ENCODE data around the gene LDB1. TPM values are rescaled to one million over a fixed set of nuclear protein-coding genes. Genes with fewer than 3 reads are reported as not detected.

Gene LDB1
- total and polyA plus RNA-seq, 2 of the 13 experiments (the other 11 are each of a cell fraction or from before 2014, with no cell fraction given): 17.2 to 45.5 TPM

GRCh38 chr10:102140913-102141540, 20.9 kb upstream of the LDB1 start:
- ATAC-seq (peak; percentile 8), DNase-seq (ENCODE audit: low spot score) (no peak), FAIRE-seq (no peak)
- WGBS (ENCODE audit: low lambda C conversion rate): 92% methylated on average over 5 of the region's 5 CpGs
- intact Hi-C loops (cut with micrococcal nuclease; ENCODE audit: unreplicated experiment): no loop called here
- peaks cover 3% of the 10 kb centered on the region for H3K4me1 ChIP-seq (ENCODE audit: insufficient read depth, low read length)
- TF ChIP-seq AGO1 (IDR thresholded peaks at IDR 0.05; ENCODE audit: low read depth, low read length, poor library complexity, severe bottlenecking): no peak
- TF ChIP-seq, protein P1, sequence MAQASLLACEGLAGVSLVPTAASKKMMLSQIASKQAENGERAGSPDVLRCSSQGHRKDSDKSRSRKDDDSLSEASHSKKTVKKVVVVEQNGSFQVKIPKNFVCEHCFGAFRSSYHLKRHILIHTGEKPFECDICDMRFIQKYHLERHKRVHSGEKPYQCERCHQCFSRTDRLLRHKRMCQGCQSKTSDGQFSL (CRISPR knock-in tag; IDR thresholded peaks at IDR 0.05): 0 out of 2 replicates have a peak, but pooled peaks have one; percentile 52
- no peak overlapping the region for H3K9ac ChIP-seq (ENCODE audit: insufficient read depth, low read depth, low read length)
- H3K36me3 ChIP-seq (replicated peaks in 1 of 2; ENCODE audit: control insufficient read depth in 1 of 2, insufficient read depth in 2 of 2, low read length in 2 of 2): peaks cover 46 to 81% of the 10 kb centered on the region in 2 experiments
- no peak overlapping the region for H3K4me2 ChIP-seq (ENCODE audit: low read depth, low read length)
- CTCF ChIA-PET (ENCODE audit: low intra/inter-chr PET ratio, low total read pairs): no interaction called here
- H3K9me3 ChIP-seq (ENCODE audit: low read length): no peaks in the 10 kb centered on the region
- no peak overlapping the region for H2AFZ ChIP-seq (ENCODE audit: low read length)
- no peak overlapping the region for H3K4me3 ChIP-seq (replicated peaks in 1 of 3; ENCODE audit: insufficient read depth in 1 of 3, low read depth in 2 of 3, low read length in 3 of 3)
- in situ Hi-C loops (cut with HindIII; ENCODE audit: extremely low pct_ligation_motif_present, low pct_unique_long_range_greater_than_20kb): no loop called here
- H3K27me3 ChIP-seq (ENCODE audit: control insufficient read depth in 1 of 2, insufficient read depth in 2 of 2, low read length in 2 of 2): no peaks in the 10 kb centered on the region
- H3K79me2 ChIP-seq (ENCODE audit: insufficient read depth, low read length): peaks cover 29% of the 10 kb centered on the region
- no TSS peak for BruUV-seq (replicated peaks)
- no peak overlapping the region for H3K27ac ChIP-seq (ENCODE audit: extremely low read length, insufficient read depth, low read length)
- POLR2A ChIA-PET: interaction anchor here (2.3 kb wide), 1 partner anchor 10 kb away, joined by 11 read pairs; the partner anchor contains the start of gene NOLC1
- H4K20me1 ChIP-seq (ENCODE audit: insufficient read depth, low read length): peaks cover 28% of the 10 kb centered on the region

- TSS peak; percentile 2 for BruUV-seq (replicated peaks)
- CTCF ChIA-PET (ENCODE audit: low intra/inter-chr PET ratio, low total read pairs): no interaction called here
- in situ Hi-C loops (cut with HindIII; ENCODE audit: extremely low pct_ligation_motif_present, low pct_unique_long_range_greater_than_20kb): no loop called here
These were observed 20.1 kb upstream of the LDB1 start for GRCh38 chr10:102140218-102140617.

More at GRCh38 chr10:102140218-102140617, 20.1 kb upstream of the LDB1 start:
- WGBS (ENCODE audit: low lambda C conversion rate): 100% methylated on average over 1 of the region's 4 CpGs
- Histone ChIP-seq H3K9me3 (ENCODE audit: low read length) (no peaks in the 10 kb centered on the region), H3K27me3 (ENCODE audit: control insufficient read depth in 1 of 2, insufficient read depth in 2 of 2, low read length in 2 of 2) (no peaks in the 10 kb centered on the region), H2AFZ (ENCODE audit: low read length) (no peak overlapping the region), H3K79me2 (ENCODE audit: insufficient read depth, low read length) (peaks cover 36% of the 10 kb centered on the region), H3K4me3 (replicated peaks in 1 of 3; ENCODE audit: insufficient read depth in 1 of 3, low read depth in 2 of 3, low read length in 3 of 3) (no peak overlapping the region), H3K4me1 (ENCODE audit: insufficient read depth, low read length) (peaks cover 11% of the 10 kb centered on the region), H3K9ac (ENCODE audit: insufficient read depth, low read depth, low read length) (no peak overlapping the region), H3K4me2 (ENCODE audit: low read depth, low read length) (no peak overlapping the region), H3K27ac (ENCODE audit: extremely low read length, insufficient read depth, low read length) (no peak overlapping the region), H4K20me1 (ENCODE audit: insufficient read depth, low read length) (peaks cover 36% of the 10 kb centered on the region), H3K36me3 (replicated peaks in 1 of 2; ENCODE audit: control insufficient read depth in 1 of 2, insufficient read depth in 2 of 2, low read length in 2 of 2) (peaks cover 45 to 79% of the 10 kb centered on the region in 2 experiments)
- intact Hi-C loops (cut with micrococcal nuclease; ENCODE audit: unreplicated experiment): no loop called here
- no peak for TF ChIP-seq GPBP1L1 (CRISPR knock-in tag; IDR thresholded peaks at IDR 0.05)
- no peak for TF ChIP-seq ZBTB38 (CRISPR knock-in tag; IDR thresholded peaks at IDR 0.05)
- TF ChIP-seq POLR2AphosphoS2 (IDR thresholded peaks at IDR 0.05; ENCODE audit: low read depth, low read length): peak; percentile 32; the same call in 1 of the 2 replicates
- no peak for TF ChIP-seq IKZF4 (CRISPR knock-in tag; IDR thresholded peaks at IDR 0.05; ENCODE audit: borderline replicate concordance, low read depth, not compliant biosample characterization)
- TF ChIP-seq, protein P2, sequence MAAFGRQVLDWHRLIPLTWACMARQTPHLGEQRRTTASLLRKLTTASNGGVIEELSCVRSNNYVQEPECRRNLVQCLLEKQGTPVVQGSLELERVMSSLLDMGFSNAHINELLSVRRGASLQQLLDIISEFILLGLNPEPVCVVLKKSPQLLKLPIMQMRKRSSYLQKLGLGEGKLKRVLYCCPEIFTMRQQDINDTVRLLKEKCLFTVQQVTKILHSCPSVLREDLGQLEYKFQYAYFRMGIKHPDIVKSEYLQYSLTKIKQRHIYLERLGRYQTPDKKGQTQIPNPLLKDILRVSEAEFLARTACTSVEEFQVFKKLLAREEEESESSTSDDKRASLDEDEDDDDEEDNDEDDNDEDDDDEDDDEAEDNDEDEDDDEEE (CRISPR knock-in tag; IDR thresholded peaks at IDR 0.05): no peak
- no peak for TF ChIP-seq ZFP37 (CRISPR knock-in tag; IDR thresholded peaks at IDR 0.05; ENCODE audit: borderline replicate concordance)
- FAIRE-seq (no peak), ATAC-seq (peak; percentile 15), DNase-seq (ENCODE audit: low spot score) (no peak)
- POLR2A ChIA-PET: interaction anchor here (1.2 kb wide), 1 partner anchor 12 kb away, joined by 5 read pairs; the partner anchor contains the start of gene NOLC1
